GM12892 (cell line): Measurements from ENCODE around the gene EID2B.

Experiments
- POLR2A ChIP-seq: IDR thresholded peaks from 2 replicates; pipeline ENCODE4 v1.6.1; 2011; ENCODE audit warnings: low read depth, low read length, control low read depth
- POLR2AphosphoS5 ChIP-seq: IDR thresholded peaks from 2 replicates; pipeline ENCODE4 v1.6.1; 2011; ENCODE audit warnings: low read depth, low read length, control low read depth

- TF ChIP-seq POLR2A (peak; percentile 74; the same call in 1 of the 2 replicates), POLR2AphosphoS5 (peak; percentile 53; the same call in 1 of the 2 replicates)
These were observed at the start of gene EID2B for GRCh38 chr19:39532233-39533002.
